HG03457 (cell line): ENCODE results near the gene ZNF423.

ENCODE experiments used
- ATAC-seq: cut with Tn5 transposase; IDR thresholded peaks from one replicate; pipeline ENCODE4 v1.9.1; 2021; ENCODE audit warnings: moderate number of reproducible peaks; ENCODE audit not compliant: unreplicated experiment

ZNF423 gene

DNA sequence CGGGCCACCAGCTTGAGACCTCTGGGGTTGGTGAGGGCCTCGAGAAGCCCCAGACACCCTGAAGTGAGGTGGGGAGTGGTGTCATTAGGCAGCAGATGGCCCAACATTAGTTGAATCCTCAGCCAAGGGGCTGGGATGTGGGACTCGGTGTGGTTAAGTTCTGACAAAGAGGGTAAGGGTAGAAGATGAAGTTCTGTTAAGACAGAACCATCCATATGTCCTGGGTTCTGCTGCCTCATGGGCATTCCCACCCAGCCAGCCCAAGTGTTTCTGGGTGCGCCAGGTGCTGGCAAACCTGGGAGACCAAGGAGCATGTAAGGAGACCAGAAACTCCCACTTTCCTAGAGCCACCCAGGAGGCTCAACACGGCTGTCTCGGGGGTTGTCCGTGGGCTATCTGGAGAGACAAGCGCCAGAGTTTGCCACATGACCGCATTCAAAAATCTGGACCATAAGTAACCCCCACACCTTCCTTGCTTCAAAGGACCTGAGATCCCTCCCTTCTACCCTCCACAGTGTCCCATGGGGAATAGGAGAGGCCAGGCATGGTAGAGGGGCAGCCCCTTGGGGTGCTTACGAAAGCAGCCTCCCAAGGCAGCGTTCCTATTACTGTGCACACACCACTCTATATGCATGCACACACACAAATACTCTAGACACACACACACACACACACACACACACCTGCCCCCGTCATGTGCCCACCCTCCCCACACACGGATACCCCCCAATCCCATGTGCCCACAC lies 353.6 kb downstream of the ZNF423 start:
- ATAC-seq: no peak

DNA sequence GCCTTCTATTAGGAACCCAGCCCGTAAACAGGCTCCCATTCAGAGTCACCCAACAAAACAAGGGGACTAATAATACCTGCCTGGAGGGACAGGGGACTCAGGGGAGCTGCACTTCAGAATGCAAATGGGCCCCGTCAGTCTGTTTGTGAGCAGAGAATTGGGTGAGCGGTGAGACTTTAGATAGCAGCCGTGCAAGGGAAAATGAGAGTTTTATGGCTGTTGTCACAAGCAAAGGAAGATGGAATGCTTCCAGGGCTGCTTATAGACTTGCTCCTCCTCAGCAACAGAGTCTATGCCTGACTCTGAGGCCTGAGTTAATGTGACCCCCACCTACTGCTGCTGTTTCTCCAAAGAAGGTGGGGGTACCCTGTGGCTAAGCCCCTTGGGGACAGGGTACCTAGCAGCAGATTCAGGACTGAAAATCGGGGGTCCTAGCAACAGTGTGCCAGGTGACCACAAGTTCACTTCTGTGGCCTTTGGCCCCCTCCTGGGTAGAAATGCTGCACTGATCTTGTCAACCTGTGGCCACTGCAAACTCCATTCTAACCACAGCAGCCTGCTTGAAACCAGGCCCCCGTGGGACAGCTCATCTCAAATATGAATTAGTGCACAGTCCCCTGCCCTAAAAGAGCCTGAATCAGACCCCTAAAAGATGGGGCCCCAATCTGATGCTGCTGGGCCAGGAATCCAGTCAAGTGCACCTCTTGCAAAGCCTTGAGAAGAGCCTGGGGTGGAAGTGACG lies 355.9 kb downstream of the ZNF423 start:
- no peak for ATAC-seq

DNA sequence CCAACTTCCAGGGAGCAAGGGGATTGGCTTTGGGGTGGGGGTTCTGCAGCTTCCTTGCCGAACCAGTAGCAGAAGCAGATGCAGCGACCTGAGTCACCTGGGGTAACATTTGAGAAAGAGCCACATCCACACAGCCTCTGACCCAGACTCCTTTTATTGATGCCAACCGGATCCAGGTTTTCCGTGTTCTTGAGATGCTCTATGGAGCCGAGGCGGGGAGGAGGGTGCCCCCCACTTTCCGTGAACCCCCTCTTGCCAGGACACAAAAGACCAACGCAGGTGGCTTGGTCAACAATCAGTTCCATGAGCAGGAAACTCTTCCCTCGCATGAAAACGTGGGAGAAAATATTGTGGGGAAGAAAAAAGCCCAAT lies 356.5 kb downstream of the ZNF423 start:
- ATAC-seq: no peak

DNA sequence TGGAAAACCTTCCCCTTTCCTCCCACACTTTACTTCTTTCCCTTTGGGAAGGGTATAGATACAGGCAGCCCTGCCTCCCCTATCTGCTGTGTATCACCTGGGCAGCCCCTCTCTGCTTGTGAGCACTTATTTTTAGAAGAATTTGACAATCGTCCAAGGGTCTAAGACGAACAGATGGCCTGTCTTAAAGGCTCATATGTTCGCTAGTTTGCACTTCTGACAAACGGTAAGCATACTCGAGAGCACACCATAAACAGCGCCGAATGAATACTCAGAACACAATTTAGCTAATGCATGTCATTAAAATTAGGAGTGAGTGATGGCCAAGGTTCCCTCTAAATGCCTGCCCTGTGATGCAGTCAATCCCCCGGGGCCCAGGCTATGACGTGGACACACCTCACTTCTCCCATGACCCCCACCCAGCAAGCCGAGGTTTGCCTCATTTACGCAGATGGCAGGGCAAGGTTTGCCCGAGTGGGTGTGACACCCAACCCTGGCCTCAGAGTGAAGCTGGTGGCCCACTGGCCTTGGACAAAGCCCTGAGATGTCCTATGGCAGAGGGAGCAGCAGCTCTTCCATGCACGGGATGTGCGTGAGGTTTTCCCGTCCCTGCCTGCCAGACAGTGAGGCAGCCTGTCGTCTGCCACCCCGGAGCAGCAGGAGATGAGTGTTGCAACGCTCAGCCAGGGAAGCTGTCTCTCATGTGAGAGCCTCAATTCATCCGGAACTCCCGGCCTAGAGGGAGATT lies 357.1 kb downstream of the ZNF423 start:
- ATAC-seq: no peak

DNA sequence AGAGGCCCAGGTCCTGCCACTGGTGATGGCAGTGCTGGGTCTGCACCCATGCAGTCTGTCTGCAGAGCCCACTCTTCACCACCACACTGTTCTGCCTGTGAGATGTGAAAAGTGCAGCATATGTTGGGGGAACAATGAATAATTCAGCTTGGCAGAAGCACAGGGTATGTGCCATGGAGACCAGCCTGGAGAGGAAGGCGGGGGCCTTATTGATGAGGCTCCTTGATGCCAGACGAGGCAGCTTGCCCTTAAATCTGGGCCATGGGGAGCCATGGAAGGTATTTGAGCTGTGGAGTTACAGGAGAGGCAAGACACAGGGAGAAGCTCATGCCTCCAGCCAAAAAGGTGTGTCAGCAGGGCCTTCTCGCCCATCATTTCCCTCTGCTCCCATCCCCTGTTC lies 357.6 kb downstream of the ZNF423 start:
- no peak for ATAC-seq

DNA sequence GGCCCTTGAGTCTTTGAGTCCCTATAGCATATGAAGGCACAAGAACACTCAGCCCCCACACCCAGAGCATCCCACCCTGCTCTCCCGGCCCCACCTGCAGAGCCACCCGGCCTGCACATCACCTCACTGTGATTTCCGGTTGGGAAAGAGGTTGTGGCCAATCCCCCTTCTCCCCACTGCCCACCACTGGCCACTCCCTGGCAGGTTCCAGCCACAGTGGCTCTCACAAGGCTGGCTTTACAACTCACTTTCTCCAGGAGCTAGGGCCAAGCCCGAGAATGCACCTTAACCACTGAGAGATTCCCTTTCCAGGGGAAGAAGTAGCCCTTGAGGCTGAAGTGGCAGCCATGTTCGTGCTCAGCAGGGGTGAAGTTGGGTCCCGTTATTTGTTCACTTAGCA lies 358.4 kb downstream of the ZNF423 start:
- no peak for ATAC-seq

DNA sequence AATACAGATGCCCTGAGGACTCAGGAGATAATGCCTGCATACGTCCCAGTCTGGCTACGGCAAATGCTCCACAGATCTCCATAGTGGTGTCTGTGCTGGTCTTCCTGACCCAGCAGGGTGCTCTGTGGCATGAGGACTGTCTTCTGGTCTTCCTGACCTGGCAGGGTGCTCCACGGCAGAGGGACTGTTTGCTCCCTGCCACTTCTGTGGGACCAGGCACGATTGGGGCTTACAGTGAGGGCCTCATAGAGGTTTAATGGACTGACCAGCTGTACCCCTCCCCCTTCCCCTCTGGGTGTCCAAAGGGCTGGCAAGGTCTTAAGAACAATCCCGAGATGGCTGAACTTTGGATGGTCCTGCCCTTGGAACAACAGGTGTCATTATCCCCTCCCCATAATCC lies 359.3 kb downstream of the ZNF423 start:
- no peak for ATAC-seq

DNA sequence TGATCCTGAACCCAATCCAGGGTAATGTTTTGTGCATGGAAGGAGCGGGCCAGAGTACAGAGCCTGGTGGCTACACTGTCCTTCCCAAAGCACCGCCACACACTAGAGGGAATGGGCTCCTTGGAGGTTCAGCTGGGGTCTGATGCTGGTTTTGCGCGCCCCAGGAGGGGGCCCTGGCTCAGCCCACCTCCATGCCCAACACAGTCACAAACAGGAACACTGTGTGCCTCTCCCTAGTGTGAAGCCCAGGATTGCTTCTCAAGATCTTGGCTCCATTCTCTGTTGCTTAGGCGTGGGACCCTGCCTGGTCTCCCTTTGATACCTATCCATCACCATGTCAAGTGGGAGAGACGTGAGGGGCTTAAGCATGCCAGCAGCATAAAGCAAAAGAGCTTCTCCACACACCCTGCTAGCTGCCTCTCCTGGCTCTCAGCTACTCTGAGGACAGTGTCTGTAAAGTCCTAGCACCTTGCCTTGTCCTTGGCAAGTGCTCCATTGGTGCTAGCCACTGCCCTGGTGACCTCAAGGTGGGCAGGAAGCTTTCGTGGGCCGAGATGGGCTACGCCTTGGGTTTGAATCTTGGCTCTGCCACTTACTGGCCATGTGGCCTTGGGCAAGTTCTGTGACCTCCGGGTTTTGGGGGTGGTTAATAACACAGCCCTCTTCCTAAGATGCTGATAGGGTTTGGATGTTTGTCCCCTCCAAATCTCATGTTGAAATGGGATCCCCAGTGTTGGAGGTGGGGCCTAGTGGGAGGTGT lies 360.1 kb downstream of the ZNF423 start:
- no peak for ATAC-seq

DNA sequence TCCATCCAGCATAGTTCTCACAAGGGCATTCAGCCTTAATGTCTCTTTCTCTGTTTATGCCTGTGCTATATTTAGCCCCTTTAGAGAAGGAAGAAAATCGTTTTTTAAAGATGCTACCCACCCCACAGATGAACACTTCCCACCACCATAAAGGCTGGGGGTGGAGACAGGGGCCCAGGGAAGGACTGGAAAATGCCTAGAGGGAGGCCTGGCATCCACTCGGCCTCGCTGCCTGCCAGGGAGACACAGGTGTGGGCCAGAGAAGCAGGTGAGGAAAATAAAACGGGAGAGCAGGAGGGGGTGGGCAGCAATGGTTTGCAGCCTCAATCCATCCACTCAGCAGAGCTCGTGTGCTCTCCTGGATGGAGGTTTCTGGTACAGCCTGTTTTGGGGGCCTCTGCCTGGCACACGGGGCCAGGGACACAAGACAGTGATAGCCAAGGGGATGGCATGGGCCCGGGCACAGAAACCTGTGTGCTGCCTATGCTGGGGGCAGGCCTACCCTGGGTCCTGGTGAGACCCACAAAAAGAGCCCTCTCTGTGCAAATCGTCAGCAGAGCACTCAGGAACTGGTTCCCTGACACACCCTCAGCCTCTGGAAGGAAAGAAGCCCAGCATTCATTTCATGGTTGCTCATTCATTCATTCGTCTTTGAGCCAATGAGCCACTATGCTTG lies 360.9 kb downstream of the ZNF423 start:
- no peak for ATAC-seq

DNA sequence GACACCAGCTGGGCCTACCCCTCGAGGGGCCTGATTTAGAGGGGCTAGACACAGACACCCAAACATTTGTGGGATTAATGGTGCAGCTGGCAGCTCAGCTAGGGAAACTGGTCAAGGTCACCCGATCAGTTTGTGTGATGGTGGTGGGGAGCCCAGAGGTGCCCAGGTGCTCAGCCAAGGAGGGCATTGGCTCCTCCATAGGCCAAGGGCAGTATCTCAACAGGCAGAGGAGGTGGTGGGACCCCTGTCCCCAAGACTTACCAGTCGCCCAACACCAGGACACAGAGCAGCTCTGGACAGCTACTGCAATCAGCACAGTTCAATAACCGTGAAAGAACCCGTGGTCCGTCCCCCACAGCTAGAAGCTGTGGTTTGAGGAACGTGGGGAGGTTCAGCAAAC lies 361.4 kb downstream of the ZNF423 start:
- no peak for ATAC-seq

DNA sequence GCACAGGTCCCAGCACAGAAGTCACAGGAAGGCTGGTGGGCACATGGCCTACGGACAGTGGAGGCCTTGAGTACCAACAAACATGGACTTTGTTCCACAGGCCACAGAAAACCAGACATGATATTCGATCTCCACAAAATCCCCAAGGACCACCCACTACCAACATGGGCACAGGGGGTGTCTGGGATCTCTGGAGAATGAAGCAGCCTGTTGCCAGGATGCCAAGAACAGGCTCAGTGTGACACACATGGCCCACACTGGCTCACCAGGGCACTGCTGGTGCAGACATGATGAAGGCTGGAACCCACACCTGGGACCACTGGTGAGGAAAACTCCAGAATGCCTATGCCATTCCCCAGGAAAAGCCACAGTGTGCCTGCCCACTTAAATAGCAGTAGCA lies 362.1 kb downstream of the ZNF423 start:
- ATAC-seq: no peak

DNA sequence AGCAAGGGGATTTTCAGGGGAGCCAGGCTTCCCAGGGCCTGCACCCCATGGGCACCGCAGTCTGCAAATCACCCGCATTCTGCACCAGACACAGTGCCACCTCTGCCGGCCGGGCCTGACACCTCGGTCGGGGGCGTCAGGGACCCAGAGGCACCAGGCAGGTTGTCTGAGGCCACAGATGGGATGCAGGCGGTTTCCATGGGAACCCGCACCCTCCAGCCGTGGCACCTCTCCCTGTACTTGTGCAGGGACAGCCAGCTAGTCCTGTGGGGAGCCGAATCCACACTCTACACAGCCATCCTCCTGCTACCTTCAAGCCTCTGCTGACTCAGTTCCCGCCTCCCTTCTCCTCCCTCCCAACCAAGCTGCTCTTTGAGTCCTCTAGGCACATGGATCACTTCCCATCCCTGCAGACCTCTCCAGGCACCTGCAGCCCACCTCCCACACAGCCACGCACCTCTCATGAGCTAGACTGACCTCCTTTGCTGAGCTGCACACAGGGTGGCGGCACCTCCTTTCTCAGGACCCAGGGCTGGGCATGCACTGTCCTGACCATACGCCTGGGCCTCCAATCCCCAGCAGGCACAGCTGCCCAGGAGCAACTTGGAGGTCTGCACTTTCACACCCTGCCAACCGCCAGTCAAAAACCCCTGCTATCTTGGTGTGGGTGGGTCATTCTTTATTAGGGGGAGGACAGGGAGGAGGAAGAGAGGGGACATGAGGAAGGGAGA lies 362.9 kb downstream of the ZNF423 start:
- no peak for ATAC-seq

DNA sequence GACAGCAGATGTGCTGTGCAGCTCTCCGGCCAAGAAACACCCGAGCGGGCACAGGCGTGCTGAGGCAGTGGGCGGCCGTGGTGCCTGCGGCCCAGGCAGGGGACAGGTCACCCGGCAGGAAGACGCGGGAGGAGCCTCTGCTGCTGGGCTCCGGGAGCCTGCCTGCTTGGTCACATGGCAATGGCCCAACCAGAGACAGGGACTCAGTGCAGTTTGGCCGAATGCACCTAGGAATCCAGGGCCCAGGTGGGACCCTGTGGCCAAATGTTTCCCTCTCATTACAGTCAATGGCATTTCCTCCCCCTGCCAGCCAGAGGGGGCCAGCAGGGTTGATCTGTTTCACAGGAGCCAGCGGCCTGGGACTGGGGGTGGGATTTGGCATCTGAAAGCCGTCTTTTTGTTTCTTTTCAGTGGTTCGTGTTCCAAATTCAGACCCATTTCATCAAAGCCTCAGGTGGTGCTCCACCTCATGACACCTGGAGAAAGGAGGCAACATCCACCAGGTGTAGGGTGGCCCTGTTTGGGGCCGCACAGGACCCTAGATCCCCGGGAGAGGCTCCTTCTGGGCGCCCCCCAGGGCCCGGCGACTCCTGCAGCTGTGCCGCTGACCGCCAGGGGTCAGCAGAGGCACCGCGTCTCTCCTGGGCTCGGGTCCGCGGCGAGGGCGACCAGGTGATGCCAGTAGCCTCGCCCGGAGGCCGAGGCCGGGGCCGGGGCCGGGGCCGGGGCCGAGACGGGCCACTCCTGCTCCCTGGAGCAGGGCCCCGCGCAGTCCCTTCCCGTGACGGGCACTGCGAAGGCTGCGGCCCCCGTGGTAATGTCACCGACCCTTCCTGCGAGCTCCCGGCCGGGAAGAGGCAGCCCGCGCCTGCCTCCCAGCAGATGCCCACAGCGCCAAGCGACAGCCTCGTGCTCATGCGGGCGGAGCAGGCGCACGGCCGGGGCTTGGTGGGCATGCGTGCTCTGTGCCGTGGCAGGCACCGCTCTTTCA lies 363.8 kb downstream of the ZNF423 start:
- ATAC-seq: no peak

DNA sequence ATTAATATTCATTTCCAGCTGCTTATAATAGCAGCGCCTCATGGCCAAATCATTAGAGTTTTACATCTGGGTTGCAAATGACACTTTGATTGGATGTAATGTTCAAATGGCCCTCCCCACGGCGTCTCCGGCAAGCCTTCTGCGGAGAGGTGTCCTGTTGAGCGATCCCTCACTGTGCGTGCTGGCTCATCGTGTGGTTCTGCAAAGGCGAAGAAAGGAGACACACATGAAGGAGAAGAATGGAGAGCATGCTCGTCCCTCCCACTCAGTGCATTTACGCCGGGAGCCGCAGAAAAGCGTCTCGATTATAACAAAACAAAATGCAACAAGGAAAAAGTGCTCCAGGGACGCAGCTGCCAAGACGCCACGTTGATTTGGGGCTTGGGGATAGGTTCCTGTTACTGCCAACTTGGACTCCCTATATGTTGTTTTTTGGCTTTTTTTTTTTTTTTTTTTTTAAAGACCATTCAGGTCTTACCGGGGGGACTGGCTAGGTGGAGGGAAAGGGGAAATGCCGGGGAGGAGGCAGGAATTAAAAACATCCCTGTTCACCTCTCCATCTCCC lies 364.7 kb downstream of the ZNF423 start:
- ATAC-seq: no peak

DNA sequence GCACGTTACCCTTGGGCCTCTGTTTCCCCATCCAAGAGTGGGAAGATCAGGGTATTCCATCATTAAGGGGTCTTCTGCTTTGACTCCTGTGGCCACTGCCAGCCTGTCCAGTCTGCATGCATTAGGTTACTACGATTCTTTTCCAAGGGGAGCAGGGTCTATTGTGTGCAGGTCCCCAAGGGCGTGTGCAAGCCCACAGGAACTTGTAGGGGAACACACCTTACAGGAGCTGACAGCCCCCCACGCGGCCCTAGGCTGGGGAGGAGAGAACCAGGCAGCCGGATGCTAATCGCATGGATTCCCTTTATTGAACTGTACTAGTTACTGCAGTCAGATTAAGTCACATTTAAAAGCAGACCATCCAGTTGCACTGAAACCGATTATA lies 365.6 kb downstream of the ZNF423 start:
- no peak for ATAC-seq

DNA sequence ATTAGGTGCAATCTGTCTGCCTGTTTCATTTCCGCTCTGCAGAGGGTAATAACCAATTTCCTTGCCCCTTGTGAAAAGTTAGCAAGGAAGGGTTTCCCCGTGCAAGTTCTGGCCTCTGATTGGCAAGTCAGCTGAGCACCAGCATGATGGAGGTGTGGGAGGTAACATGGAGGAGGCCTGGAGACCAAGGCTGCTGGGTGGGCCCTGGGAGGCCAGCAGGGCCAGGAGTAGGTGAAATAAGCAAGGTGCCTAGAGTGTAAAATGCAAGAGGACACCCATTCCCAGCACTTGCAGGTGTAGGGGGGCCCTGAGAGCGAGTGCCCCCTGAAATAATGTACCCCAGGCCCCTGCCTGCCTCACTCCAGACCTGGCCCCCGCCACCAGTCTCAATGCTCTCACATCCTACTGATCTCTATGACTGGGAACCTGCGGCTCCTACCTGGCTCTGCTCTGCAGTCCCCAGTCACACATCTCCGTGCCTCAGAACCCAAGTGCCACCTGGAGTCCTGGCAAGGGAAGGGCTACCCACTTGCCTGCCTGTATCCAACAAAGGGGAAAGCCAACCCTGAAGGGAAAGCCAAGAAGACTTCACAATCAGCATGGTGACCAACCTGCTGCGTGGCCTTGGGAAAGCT lies 366.1 kb downstream of the ZNF423 start:
- no peak for ATAC-seq

DNA sequence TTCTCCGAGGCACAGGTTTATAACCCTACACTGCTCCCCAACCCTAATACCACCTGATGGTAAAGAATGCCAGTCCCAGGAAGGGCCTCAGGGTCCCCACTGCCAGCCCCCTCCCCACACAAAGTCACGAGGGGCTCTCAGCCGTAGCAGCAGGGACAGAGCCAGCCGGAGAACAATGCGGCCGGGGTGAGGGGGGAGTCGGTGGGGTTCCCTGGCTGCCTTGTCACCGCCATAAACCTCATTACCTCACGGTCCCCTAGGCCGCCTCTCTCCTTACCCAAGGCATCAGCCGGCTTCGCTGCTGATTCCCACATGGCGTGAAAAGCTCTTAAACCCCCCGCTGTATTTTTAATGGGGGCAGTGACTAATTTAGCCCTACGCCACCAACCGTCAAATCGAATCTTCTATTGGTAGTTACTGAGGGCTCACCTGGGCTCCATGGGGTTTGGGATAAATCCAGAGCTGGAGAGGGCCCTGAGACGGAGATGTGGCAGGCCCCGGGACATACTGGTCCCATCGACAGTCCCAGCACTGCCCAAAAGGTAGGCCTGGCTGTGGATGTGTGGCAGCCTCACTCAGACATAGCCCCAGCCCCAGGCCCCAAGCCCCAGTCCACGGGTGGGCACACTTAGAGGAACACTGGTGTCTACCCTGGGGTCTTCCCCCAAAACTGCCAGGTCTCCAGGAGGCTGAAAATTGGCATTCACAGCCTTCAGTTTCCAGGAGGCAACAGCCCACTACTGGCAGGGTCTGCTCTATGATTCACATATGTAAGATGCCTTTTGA lies 367.0 kb downstream of the ZNF423 start:
- ATAC-seq: no peak
